TTC549 (cell line): ENCODE results near the gene LGALS1.

Experiments
- FAIRE-seq: peaks from 2 replicates; lab custom pipeline; 2012; peaks lifted over from hg19 to GRCh38; lab: Jason Lieb, UNC

The LGALS1 gene

DNA sequence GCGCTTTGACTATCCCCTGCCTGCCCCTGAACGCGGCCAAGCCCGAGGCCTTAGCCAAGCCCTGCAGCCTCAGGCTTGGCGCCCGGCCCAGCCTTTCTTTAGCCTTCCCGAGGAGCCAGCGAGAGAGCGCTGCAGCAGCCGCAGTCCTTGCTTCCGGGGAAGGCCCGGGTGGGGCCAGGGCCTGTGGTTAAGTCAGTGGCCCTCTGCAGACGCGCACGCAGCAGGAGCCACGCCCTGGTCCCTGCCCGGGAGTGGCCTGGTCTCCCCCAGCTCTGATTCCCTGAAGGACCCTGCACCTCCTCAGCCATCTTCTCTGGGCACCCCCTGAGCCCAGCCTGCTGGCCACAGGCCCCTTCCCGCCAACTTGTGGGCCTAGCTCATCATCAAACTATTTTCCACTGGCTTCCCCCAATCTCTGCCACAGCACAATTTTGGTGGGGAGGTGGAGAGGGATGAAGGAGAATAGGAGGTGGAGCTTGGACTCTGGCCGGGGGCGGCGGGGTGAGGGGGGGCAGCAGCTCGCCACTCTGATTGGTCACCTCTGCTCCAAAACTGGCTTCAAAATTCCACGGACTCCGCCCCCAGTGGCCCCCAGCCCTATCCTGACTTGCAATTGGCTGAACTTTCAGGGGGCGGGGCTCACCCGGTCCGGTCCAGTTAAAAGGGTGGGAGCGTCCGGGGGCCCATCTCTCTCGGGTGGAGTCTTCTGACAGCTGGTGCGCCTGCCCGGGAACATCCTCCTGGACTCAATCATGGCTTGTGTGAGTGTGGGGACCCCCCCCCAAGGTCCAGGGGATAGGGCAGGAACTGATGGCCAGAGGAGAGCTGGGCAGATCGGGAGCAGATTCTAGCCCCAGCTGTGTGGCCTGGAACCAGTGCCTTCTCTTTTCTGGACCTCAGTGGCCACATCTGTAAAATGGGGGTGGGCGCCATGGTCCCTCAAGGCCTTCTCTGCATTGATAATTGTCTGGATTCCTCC lies at the start of gene LGALS1:
LGALS1 (plus strand) TSS at position 686 of the 979 bp plus-strand sequence; CDS start at position 753, 67 bp downstream.
- FAIRE-seq = peak; percentile 95

DNA sequence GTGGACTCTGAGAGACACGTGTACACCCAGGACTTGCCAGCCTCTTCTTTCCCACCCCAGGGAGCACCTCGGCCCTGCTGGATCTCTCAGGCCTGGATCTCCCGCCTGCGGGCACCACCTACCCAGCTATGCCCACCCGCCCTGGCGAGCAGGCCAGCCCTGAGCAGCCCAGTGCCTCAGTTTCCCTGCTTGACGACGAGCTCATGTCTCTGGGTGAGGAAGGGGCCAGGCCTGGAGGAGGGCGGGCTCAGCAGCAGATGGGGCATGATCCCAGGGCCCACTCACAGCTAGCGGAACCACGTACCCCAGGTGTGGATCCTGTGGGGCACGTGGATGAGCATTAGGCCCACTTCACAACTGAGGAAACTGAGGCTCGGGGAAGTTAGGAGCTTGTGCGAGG lies 49.7 kb upstream of the LGALS1 start:
- no peak for FAIRE-seq

DNA sequence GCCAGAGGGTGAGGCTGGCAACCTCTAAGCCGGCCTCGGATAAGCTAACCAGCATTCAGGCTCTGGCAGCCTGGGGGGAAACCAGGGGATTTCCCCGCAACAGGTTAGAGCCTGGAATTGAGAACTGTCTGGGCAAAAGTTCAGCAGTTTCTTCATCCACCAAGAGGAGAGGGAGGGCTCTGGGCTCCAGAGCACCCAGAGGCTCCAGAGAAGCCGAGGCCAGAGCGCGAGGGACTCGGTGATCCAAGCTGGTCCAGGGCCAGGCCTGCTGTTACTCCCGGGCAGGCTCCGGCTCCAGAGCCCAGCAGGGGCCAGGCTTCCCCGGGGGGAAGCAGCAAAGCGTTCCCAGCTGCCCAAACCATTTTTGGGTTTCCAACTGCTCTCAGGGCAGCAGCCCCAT lies 49.3 kb upstream of the LGALS1 start:
- FAIRE-seq = no peak

DNA sequence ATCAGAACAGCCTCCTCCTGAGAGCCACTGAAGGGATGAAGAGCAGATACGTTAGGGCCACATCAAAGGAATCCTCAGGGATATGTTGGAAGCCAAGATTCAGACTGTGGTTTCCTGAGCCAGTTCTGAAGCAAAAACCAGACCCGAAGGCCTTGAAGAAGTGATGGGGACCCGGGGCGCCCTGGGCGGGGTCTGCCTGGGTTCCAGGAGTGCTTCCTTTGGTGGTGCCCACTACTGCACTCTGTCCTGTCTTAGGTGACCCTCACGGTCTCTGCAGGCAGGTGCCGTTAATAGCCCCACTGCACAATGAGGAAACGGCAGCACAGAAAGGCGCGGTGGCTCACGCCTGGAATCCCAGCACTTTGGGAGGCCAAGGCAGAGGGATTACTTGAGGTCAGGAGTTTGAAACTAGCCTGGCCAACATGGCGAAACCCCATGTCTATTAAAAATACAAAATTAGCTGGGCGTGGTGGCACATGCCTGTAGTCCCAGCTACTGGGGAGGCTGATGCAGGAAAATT lies 48.8 kb upstream of the LGALS1 start:
- no peak for FAIRE-seq

DNA sequence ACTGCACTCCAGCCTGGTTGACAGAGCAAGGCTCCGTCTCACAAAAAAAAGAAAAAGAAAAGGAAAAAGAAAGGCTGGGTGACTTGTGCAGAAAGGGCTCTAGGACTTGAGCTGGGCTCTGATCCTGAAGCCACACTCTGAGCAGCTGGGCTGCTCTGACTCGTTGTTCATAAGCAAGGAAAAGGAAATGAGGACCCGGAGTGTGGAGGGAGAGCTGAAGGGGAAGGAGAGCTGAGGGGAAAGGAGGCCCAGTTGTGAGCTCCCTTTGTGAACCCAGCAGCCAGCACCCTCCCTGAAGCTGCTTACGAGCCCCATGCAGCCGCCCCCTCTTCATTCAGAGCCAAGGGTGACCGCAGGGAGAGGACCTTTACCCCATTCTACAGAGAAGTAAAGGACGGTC lies 48.3 kb upstream of the LGALS1 start:
- FAIRE-seq = no peak

DNA sequence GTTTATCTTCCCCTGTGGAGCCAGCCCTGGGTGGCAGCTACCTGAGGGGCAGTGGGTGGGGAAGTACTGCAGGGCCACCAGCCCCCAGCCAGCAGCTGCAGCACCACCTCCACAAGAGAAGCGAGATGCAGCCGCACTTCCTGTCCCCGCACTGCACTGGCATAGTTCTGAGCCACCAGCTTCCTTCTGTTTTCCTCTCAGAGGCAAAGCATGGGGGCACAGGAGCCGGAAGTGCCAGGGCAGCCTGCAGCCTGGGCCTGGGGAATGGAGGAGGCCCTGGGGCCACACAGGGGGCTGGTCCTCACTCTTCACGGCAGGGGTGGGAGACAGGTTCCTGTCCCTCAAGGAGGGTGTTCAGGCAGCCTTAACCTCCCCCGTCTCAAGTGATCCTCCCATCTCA lies 47.9 kb upstream of the LGALS1 start:
- FAIRE-seq = no peak

DNA sequence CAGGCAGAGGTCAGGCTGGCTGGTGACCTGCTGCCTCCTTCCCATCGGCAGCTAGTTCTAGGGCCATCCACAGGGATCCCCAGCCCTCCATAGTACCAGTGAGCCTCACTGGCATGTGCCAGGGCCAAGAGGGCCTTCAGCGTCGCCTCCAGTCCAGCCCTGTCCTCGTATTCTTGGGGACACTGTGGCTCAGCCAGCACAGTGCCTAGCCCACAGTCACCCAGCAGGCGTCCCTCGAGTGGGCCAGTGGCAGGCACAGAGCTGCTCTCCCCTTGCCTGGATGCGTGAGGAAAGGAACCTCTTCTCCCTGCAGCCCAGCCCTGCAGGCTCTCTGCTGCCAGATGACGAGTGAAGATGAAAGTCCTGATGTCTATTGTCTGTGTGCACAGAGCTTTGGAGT lies 46.6 kb upstream of the LGALS1 start:
- no peak for FAIRE-seq

DNA sequence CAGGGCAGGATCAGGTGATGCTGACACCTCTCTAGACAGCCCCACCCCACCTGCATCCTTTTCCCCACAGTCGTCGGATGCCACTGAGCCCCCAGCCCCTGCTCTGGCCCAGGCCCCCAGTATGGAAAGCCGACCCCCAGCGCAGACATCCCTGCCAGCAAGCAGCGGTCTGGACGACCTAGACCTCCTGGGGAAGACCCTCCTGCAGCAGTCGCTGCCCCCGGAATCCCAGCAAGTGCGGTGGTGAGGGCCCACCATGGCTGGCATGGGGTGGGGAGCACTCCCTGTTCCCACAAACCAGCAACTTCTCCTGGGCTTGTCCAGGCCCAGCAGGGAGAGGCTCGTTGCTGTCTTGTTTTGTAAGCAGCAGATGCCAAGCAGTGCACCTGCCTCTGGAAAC lies 45.5 kb upstream of the LGALS1 start:
- no peak for FAIRE-seq

DNA sequence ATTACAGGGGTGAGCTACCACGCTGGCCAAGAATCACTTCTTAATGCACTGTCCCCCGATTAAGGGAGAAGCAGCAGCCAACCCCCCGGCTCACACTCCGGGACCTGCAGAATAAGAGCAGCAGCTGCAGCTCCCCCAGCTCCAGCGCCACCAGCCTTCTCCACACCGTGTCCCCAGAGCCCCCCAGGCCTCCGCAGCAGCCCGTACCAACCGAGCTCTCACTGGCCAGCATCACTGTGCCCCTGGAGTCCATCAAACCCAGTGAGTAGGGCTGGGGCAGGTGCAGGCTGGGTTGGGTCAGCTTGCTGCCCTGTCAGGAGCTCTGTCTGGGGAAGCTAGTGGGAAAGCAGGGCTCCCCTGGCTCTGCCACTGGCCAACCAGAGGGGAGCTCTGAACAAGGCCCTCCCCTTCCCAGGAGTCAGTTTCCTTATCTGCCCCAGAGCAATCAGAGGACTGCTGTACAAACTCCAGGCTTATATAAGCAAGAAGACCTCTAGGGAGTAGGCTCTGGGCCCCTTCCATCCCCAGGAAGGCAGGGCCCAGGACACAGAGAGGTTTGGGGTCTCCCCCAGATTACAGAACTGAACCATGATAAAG lies 44.5 kb upstream of the LGALS1 start:
- no peak for FAIRE-seq

DNA sequence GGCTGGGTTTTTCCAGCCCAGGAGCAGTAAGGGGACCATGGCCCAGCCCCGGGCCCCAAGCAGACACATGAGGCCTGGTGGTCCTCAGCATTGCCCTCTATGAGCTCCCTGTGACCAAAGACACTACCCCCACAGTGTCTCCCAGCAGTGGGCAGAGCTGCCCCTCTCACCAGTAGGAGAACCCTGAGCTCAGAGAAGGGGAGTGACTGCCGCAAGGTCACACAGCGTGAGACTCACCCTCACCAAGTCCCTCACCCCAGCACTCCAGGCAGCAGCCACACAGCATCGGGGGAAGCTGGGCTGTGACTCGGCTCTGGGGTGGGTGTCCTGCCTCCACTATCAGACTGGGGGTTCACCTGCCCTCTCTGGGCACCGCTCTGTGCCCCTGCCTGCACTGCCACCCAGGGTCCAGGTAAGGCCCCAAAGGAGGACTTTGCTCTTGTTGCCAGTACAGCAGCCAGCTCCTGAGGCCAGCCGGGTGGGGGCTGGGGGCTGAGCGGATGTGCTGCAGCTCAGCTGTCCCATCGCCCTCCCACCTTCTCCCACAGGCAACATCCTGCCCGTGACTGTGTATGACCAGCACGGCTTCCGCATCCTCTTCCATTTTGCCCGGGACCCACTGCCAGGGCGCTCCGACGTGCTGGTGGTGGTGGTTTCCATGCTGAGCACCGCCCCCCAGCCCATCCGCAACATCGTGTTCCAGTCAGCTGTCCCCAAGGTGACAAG lies 43.8 kb upstream of the LGALS1 start:
- no peak for FAIRE-seq

DNA sequence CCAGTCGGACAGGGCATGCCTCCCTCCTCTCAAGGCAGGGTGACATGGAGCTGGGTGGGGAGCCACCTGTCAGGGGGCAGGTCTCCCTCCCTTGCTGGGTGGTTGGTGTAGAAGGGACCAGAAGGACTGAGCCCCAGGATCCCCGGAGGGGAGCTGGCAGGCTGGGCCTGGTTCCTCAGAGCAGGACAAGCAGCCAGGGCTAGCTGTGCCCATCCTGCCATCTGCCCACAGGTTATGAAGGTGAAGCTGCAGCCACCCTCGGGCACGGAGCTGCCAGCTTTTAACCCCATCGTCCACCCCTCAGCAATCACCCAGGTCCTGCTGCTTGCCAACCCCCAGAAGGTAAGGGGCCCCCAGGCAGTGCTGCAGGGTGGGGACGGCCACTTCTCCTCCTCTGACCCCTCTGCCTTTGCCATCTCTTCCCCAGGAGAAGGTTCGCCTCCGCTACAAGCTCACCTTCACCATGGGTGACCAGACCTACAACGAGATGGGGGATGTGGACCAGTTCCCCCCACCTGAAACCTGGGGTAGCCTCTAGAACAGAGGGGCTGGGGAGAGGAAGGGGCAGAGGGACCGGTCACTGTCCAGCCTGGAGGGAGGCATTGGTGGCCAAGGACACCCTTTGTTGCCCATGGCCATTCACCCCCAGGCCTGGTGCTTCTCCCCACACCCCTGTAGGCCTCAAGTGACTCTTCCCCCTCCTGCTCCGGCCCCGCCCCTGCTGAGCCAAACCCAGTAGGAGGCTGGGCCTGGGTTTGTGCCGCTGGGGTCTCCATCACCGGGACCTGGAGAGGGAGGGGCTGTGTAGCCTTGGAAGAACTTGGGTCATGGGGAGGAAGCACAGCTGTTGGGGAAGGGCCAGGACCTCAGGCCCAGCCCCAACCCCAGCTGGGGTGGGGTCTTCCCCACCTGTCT lies 43.0 kb upstream of the LGALS1 start:
- no peak for FAIRE-seq

DNA sequence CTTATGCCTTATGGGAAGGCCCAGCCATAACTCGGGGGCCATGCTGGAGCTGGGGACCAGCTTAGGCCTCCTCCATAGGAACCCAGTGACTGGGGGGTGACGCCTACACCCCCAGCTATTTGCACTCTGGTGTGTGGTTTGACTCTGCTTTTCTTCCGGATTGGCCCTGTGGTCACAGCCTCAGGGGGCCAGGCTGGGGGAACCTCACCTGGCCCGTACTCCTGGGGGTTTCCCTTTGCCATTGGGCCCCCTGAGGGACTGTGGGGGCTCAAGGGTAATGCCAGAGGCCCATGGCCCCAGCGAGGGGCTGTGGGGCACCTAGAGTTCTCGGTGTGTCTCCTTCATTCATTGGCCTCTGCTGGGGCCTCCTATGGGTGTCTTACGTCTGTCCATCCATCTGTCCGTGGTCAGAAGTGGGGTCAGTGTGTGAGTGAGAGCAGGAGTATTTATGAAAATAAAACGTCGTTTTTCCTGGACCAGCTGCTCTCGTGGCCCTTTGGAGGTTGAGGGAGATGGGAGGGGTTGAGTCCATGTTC lies 42.3 kb upstream of the LGALS1 start:
- FAIRE-seq = no peak

DNA sequence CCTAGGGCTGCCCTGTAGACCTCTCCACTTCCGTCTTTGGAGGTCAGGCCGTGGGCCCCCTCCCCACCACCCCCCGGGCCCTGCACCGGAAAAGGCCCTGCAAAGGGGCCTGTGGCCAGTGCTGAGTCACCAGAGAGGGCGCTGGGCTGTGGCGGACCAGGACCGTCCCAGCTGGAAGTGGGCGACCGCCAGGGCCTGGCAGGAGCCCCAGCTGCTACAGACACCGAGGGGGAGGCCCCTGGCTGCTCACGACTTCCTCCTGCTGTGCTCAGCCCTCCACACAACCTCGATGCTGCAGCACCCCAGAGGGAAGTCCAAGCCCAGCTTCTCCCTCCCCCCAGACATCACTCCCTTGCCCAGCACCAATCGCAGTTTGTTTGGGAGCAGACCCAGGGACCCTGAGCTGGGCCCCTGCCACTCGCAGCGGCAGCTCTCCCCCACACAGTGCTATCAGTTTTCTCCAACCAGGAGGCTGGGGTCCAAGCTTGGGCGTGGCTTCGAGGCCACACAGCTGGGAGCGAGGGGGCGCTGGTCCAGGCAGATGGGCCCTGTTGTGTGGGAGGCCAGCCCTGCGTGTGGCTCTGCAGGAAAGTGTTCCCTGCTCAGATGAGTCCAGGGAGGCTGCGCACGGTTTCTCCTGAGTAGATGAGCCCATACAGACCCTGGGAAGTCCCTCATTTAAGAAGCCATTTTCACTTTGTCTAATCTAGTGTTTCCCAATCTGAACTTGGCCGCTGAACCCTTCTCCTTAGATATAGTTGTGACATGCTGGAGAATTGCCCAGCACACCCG lies 41.6 kb upstream of the LGALS1 start:
- no peak for FAIRE-seq

DNA sequence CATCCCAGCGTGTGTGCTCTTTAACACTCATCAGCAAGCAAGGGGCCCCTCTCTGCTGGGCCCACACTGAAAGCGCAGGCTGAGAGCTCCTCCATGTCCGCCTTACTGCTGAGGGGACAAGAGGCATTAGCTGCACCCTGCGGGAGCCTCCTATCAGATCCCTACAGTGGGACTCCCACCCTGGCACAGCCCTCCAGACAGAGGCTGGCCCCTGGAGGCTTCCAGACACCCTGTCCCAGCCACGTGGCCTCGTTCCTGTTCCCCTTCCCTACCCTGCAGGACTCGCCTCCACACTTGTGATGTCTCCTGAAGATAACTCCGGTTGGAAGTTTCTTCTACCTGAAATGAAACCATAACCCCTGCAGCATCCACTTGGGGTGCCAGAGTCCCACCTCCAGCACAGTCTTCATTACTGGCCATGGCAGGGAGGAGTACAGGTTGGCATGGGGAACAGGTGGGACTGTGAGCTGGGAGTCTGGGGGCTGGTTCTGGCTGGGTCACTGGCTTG lies 41.0 kb upstream of the LGALS1 start:
- FAIRE-seq = no peak

DNA sequence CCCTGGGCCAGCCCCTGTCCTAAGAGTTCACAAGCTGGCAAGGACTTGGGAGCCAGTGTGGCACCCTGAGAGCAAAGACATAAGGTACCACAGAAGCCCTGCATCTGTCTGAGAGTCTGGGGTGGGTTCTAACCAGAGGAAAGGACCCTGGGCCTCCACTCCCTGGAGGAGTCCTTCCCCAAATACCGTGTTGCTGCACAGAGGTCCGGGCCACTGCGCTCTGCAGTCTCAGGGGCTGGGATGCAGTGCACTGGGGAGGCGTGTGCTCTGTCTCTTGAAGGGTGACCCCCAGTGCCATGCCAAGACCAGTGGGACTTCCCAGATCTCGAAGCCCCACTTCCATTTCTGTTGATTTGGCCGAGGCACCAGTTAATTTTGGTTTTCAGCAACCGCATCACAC lies 40.3 kb upstream of the LGALS1 start:
- no peak for FAIRE-seq

DNA sequence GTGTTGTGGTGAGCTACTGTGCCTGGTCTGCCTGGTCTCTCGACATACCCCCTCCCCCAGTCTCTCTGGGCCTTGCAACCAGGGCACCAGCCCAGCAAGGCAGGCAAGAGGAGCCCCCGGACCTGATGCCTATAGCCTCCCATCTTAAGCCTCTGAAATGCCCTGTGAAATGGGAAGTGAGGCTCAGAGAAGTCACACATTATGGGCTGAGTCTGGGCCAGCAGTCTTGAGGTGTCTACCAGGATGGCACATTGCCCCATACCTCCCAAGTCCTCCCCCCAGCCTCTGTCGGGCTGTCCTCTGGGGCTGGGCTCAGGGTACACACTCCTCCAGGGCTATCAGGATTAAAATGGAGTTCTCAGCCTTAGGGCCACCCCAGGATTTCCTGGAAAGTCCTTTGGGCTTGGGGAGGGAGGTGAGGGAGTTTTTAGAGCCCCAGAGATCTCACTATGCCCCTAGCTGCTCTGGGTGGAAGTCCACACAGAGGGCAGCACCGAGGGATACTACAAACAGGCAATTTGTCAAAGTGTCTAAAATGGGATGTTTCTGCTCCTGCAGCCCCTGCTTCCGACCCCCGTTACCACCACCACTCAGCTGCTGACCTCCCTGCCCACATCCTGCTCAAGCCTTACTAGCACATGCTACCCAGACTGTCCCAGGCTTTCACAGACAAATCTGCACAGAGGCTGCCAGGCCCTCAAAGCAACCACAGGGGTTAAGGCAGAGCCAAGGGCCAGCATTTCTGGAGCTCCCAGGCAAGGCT lies 39.1 kb upstream of the LGALS1 start:
- no peak for FAIRE-seq

DNA sequence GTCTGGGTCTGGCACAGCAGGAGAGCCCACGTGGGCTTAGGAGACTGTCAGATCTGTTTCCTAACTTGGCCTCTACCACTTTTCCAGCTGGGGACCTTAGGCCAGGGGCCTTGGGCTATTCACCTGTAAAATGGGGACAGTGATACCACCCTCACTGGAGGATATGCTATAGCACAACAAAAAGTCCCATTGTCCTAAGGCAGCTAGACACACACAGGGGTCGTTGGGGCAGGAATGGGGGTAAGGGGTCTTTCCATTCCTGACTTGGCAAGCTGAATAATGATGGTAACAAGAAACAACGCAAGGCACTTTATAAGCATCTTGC lies 38.5 kb upstream of the LGALS1 start:
- FAIRE-seq = no peak

DNA sequence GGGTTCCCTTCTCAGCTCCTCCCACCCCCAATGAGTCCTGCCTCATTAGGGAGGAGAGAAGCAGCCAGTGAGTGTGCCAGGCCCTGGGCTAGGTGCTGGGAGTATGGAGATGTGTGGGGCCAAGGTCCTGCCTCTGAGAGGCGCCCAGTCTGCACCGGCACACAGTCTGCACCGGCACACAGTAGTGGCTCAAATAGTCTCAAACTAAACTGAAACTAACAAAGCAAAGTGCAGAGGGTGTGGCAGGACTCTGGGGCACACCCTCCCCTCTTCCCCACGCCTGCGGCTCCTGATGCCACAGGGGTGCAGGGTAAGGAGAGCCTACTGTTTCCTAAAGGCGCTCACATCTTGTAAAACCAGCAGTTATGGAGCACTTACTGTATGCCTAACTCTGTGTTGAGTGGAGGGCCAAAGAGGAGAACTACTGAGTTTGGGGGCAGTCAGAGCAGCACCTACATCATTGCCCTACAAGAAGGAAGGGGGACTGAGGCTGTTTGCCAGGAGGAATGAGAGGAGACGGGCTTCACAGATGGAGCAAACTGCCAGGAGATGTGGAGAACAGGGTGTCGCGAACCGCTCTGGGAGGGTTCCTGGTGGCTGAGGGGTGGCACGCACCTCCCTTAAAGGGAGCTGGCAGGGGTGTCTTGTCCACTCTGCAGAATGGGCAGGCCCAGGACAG lies 36.9 kb upstream of the LGALS1 start:
- no peak for FAIRE-seq

DNA sequence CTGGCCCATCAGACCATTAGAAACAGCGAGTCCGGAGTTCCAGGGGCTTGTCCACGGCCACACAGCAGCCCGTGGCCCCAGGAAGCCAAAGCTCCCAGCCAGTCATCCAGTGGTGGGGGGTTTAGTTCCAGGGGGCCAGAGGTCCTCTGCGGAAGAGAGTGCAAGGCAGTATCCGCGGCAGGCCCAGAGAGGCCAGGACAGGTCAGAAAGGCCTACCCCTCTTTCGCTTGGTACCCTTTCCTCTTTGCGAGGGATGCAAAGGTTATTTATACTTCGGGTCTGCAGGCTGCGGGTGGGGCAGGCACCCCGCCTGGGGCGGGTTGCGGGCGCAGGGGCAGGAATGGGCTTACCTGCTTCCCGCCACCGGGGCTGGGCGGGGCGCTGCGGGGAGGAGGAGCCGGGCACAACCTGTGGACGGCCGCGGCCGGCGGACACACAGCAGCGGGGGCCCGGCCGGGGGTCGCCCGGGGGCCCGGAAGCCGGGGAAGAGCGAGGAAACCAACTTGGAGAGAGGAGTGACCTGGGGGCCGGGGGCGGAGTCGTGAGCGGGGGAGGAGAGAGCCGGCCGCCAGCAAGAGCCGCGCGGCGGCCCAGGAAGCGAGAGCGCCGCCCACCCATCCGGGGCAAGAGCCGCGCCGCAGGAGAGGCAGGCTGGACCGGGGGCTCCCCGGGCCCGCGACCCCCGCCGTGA lies 36.2 kb upstream of the LGALS1 start, which contains the start of gene SH3BP1:
SH3BP1 (plus strand) TSS at position 600 of the 691 bp plus-strand sequence. CDS start 119 bp downstream, outside the sequence.
- FAIRE-seq = no peak
